K562 (cell line): ENCODE results near the gene FIBP. TPM values are rescaled to one million over a fixed set of nuclear protein-coding genes. Genes with fewer than 3 reads are reported as not detected.

Experiments
- ATAC-seq: fragments of 200-7000 bp; cut with Tn5 transposase; 3 replicates; pipeline ENCODE4 v1.9.1; 2020; ENCODE audit warnings: moderate library complexity
- BruUV-seq: library from RNA; stranded (reverse); fragments of 400-500 nt; replicated peaks from 2 replicates; lab custom pipeline; 2021; lab: Mats Ljungman, UMichigan
- CTCF ChIA-PET: fragments of 300-600 bp; formaldehyde crosslinking; extraction: SDS; loops from one replicate; lab custom pipeline; 2021; ENCODE audit warnings: low intra/inter-chr PET ratio; lab: Yijun Ruan, JAX
- POLR2A ChIA-PET: fragments of 300-600, 350-650 bp; sonication (Branson Sonifier 250); formaldehyde crosslinking; extraction: SDS; loops from one replicate; lab custom pipeline; 2021; ENCODE audit warnings: antibody characterized with exemption, inconsistent platforms; lab: Yijun Ruan, JAX
- DNase-seq, 4 experiments: peaks; one replicate each; pipeline versions ENCODE4 v3.0.0 to v3.0.0-alpha.2; 2011 to 2018; ENCODE audit warnings: low spot score in 3 of 4, mixed read lengths in 3 of 4; ENCODE audit errors: extremely low read depth in 1 of 4
- FAIRE-seq: peaks from 2 replicates; lab custom pipeline; 2011; peaks lifted over from hg19 to GRCh38; lab: Jason Lieb, UNC
- H2AFZ ChIP-seq: 2 replicates; pipeline ENCODE4 v1.6.0; 2011; ENCODE audit warnings: low read depth, low read length, control low read depth, inconsistent platforms
- H3K27ac ChIP-seq: fragments of 200-600 bp; 3 replicates; pipeline ENCODE4 v1.8.0; 2011; ENCODE audit warnings: low read depth, mild to moderate bottlenecking, control low read depth, inconsistent platforms, low read length, moderate library complexity, mixed read lengths; ENCODE audit errors: extremely low read depth
- H3K27me3 ChIP-seq, 2 experiments: fragments of 300-600 bp in 1 of 2; 2 replicates in 1 of 2; 3 replicates in 1 of 2; pipeline versions ENCODE4 v1.6.0 to v1.8.0; 2011; ENCODE audit warnings: inconsistent platforms in 2 of 2, low read length in 2 of 2, mild to moderate bottlenecking in 1 of 2, mixed read lengths in 1 of 2, moderate library complexity in 1 of 2; ENCODE audit not compliant: control insufficient read depth in 2 of 2, insufficient read depth in 2 of 2
- H3K36me3 ChIP-seq: fragments of 300-600 bp; 3 replicates; pipeline ENCODE4 v1.8.0; 2011; ENCODE audit warnings: mild to moderate bottlenecking, low read length, inconsistent platforms; ENCODE audit not compliant: control insufficient read depth, insufficient read depth
- H3K4me1 ChIP-seq, 2 experiments: fragments of 200-600 bp in 1 of 2; replicated peaks in 1 of 2; 2 replicates in 1 of 2; 3 replicates in 1 of 2; pipeline versions ENCODE4 v1.5.1 to v1.8.0; 2011; ENCODE audit warnings: inconsistent platforms in 2 of 2, low read length in 2 of 2, mild to moderate bottlenecking in 1 of 2, mixed read lengths in 1 of 2, moderate library complexity in 1 of 2; ENCODE audit not compliant: control insufficient read depth in 2 of 2, insufficient read depth in 2 of 2
- H3K4me2 ChIP-seq: 2 replicates; pipeline ENCODE4 v1.6.1; 2011; ENCODE audit warnings: low read length, control low read depth, inconsistent platforms, mixed read lengths; ENCODE audit not compliant: insufficient read depth
- H3K4me3 ChIP-seq: fragments of 200-600 bp; sonication (generic), shearing (Covaris generic); 2 replicates; pipeline ENCODE4 v1.5.1; 2016; ENCODE audit warnings: control low read depth, inconsistent platforms
- H3K79me2 ChIP-seq: fragments of 200-600 bp; 3 replicates; pipeline ENCODE4 v1.8.0; 2011; ENCODE audit warnings: low read length, inconsistent platforms; ENCODE audit not compliant: control insufficient read depth, insufficient read depth
- H3K9ac ChIP-seq, 2 experiments: 2 replicates each; pipeline versions ENCODE4 v1.6.0 to v1.6.1; 2011; ENCODE audit warnings: low read depth in 2 of 2, low read length in 2 of 2, control low read depth in 1 of 2, inconsistent platforms in 1 of 2, mild to moderate bottlenecking in 1 of 2, mixed read lengths in 1 of 2; ENCODE audit not compliant: insufficient read depth in 1 of 2
- H3K9me1 ChIP-seq: one replicate; pipeline ENCODE4 v1.6.0; 2011; ENCODE audit warnings: inconsistent platforms, mild to moderate bottlenecking, low read length, moderate library complexity; ENCODE audit not compliant: control insufficient read depth, insufficient read depth
- H3K9me3 ChIP-seq: replicated peaks from 2 replicates; pipeline ENCODE4 v1.5.1; 2011; ENCODE audit warnings: low read depth, low read length, inconsistent platforms; ENCODE audit not compliant: control insufficient read depth, insufficient read depth
- H4K20me1 ChIP-seq: replicated peaks from 2 replicates; pipeline ENCODE4 v1.6.1; 2011; ENCODE audit warnings: low read length, inconsistent platforms, mixed read lengths; ENCODE audit not compliant: control insufficient read depth, insufficient read depth
- CREB3 ChIP-seq: fragments of 450-650 bp; conservative IDR thresholded peaks from 2 replicates; pipeline ENCODE4 v1.6.1; 2016; ENCODE audit warnings: missing genetic modification characterization, low read depth, mild to moderate bottlenecking, missing compliant biosample characterization, moderate library complexity
- CTBP1 ChIP-seq: fragments of 450-650 bp; IDR thresholded peaks from 2 replicates; pipeline ENCODE4 v1.6.1; 2016; ENCODE audit warnings: borderline replicate concordance
- DPF2 ChIP-seq: fragments of 450-650 bp; IDR thresholded peaks from 2 replicates; pipeline ENCODE4 v1.6.1; 2016
- EZH2 ChIP-seq: IDR thresholded peaks from 2 replicates; pipeline ENCODE4 v1.6.1; 2012; ENCODE audit warnings: low read depth, mild to moderate bottlenecking, inconsistent platforms, low read length, borderline replicate concordance
- FIP1L1 ChIP-seq: fragments of 200-400 bp; formaldehyde crosslinking; IDR thresholded peaks from 2 replicates; pipeline ENCODE4 v1.6.1; 2018; ENCODE audit warnings: mild to moderate bottlenecking, low read depth, low read length; ENCODE audit not compliant: poor library complexity, severe bottlenecking
- GATAD2B ChIP-seq: fragments of 450-650 bp; IDR thresholded peaks from 2 replicates; pipeline ENCODE4 v1.6.1; 2017; ENCODE audit warnings: mild to moderate bottlenecking, borderline replicate concordance
- HOXB6 ChIP-seq: fragments of 250-450 bp; sonication (Bioruptor Pico); IDR thresholded peaks from 2 replicates; pipeline ENCODE4 v1.5.1; 2022; ENCODE audit warnings: mild to moderate bottlenecking, borderline replicate concordance
- IRF9 ChIP-seq: fragments of 450-650 bp; IDR thresholded peaks from 2 replicates; pipeline ENCODE4 v1.6.1; 2016; ENCODE audit warnings: missing biosample characterization, missing genetic modification characterization
- NFIC ChIP-seq: fragments of 450-650 bp; IDR thresholded peaks from 2 replicates; pipeline ENCODE4 v1.6.1; 2017; ENCODE audit warnings: mild to moderate bottlenecking, inconsistent platforms
- NFXL1 ChIP-seq: fragments of 450-650 bp; formaldehyde crosslinking; IDR thresholded peaks from 2 replicates; pipeline ENCODE4 v1.4.0; 2021; ENCODE audit warnings: mild to moderate bottlenecking
- POLR2AphosphoS5 ChIP-seq: IDR thresholded peaks from 2 replicates; pipeline ENCODE4 v1.6.1; 2011; ENCODE audit warnings: mild to moderate bottlenecking, low read depth, low read length, moderate library complexity; ENCODE audit not compliant: control insufficient read depth, insufficient read depth
- POLR3A ChIP-seq: IDR thresholded peaks from 2 replicates; pipeline ENCODE4 v1.6.1; 2011; ENCODE audit warnings: borderline replicate concordance, mild to moderate bottlenecking, moderate library complexity; ENCODE audit not compliant: insufficient read length, insufficient read depth; ENCODE audit errors: extremely low read depth
- SAFB2 ChIP-seq: fragments of 200-400 bp; formaldehyde crosslinking; IDR thresholded peaks from 2 replicates; pipeline ENCODE4 v1.6.1; 2018; ENCODE audit warnings: borderline replicate concordance, low read length, low read depth, moderate library complexity; ENCODE audit not compliant: severe bottlenecking
- SMARCC2 ChIP-seq: fragments of 450-650 bp; IDR thresholded peaks from 2 replicates; pipeline ENCODE4 v1.6.1; 2017; ENCODE audit warnings: antibody characterized with exemption, moderate library complexity, mild to moderate bottlenecking, low read depth
- ZBTB17 ChIP-seq: fragments of 450-650 bp; formaldehyde crosslinking; IDR thresholded peaks from 2 replicates; pipeline ENCODE4 v1.4.0; 2020; ENCODE audit warnings: mild to moderate bottlenecking
- ZNF12 ChIP-seq: sonication (generic); formaldehyde crosslinking; IDR thresholded peaks from 2 replicates; pipeline ENCODE4 v1.4.0; 2020; ENCODE audit warnings: mild to moderate bottlenecking, missing genetic modification reagents
- ZNF3 ChIP-seq: fragments of 250-450 bp; sonication (Bioruptor Pico); IDR thresholded peaks from 2 replicates; pipeline ENCODE4 v1.5.0; 2021; ENCODE audit warnings: mild to moderate bottlenecking, moderate library complexity
- ZNF398 ChIP-seq: fragments of 250-450 bp; sonication (Bioruptor Pico); IDR thresholded peaks from 2 replicates; pipeline ENCODE4 v1.8.0; 2021; ENCODE audit warnings: moderate library complexity, mild to moderate bottlenecking, inconsistent platforms
- ZNF41 ChIP-seq: fragments of 250-450 bp; sonication (Bioruptor Pico); conservative IDR thresholded peaks from 2 replicates; pipeline ENCODE4 v1.4.0; 2020; ENCODE audit warnings: mild to moderate bottlenecking
- ZNF436 ChIP-seq: fragments of 250-450, 450-650 bp; sonication (Bioruptor Pico); formaldehyde crosslinking; IDR thresholded peaks from 2 replicates; pipeline ENCODE4 v1.7.0; 2020; ENCODE audit warnings: mild to moderate bottlenecking
- ZNF764 ChIP-seq: fragments of 250-450 bp; sonication (Bioruptor Pico); IDR thresholded peaks from 2 replicates; pipeline ENCODE4 v1.4.0; 2020; ENCODE audit warnings: low read depth, mild to moderate bottlenecking, moderate library complexity
- WGBS: fragments of 100-300 bp; shearing (Covaris generic); methylation state at CpG from one replicate; pipeline ENCODE4 v1.1.6; 2016; ENCODE audit warnings: low coverage, mixed read lengths; ENCODE audit not compliant: insufficient coverage; ENCODE audit errors: missing lambda C conversion rate; 5-methylcytosine and 5-hydroxymethylcytosine counted together
- in situ Hi-C: fragments of 300-500 bp; cut with MboI; formaldehyde crosslinking; loops from 4 replicates; pipeline ENCODE4 v1.15.0; 2018; ENCODE audit warnings: inconsistent platforms, mixed read lengths
- intact Hi-C: fragments of 100-400 bp; cut with micrococcal nuclease; formaldehyde crosslinking; loops from 2 replicates; pipeline ENCODE4 v1.14.2; 2022
- polyA plus RNA-seq, 8 experiments: library from polyadenylated mRNA; depleted of rRNA in 4 of 8; stranded (reverse) in 5 of 8; unstranded in 3 of 8; fragments of >200 nt; fragmentation: Nextera tagmentation in 2 of 8; fragmentation: Illumina TruSeq in 1 of 8; extraction: Ambion mirVana in 2 of 8; extraction: Trizol in 1 of 8; gene quantifications; 2 replicates each; pipeline versions ENCODE4 v1.2.1 to v1.2.3, GENCODE V29; 2011 to 2014; ENCODE audit warnings: inconsistent platforms in 1 of 8, missing spikeins in 1 of 8
- total RNA-seq, 7 experiments: library from RNA; depleted of rRNA in 6 of 7; stranded (reverse); fragments of >200 nt in 6 of 7; fragmentation: Illumina TruSeq in 2 of 7; extraction: Trizol in 2 of 7; gene quantifications; 2 replicates each; pipeline versions ENCODE4 v1.2.1 to v1.2.3, GENCODE V29; 2011 to 2021; ENCODE audit warnings: low replicate concordance in 1 of 7

Gene FIBP
- total and polyA plus RNA-seq, 9 of the 15 experiments (the other 6 are each of a cell fraction or from before 2014, with no cell fraction given) = 41.2 to 79.2 (median 48.6) TPM

- H3K4me2 ChIP-seq = peak overlapping the region; percentile 57
- ATAC-seq = peak; percentile 52
- CTCF ChIA-PET = no interaction called here
- intact Hi-C loops (no loop called here), in situ Hi-C loops (no loop called here)
- H3K4me3 ChIP-seq = no peak overlapping the region
- H3K36me3 ChIP-seq = no peaks in the 10 kb centered on the region
- POLR2A ChIA-PET = interaction anchor here (0.7 to 2.1 kb wide), 9 partner anchors 8 to 47 kb away, joined by 3 to 12 read pairs (median 4); partner anchors contain the start of genes C11orf68 and CCDC85B
- H3K9me3 ChIP-seq = no peaks in the 10 kb centered on the region
- no peaks in the 10 kb centered on the region for H4K20me1 ChIP-seq
- peaks cover 39 to 40% of the 10 kb centered on the region in 2 experiments for H3K4me1 ChIP-seq
- no TSS peak for BruUV-seq
- no peak overlapping the region for H3K9ac ChIP-seq
- no peaks in the 10 kb centered on the region for H3K9me1 ChIP-seq
- peak overlapping the region; percentile 60 for H2AFZ ChIP-seq
- peak; percentile 37 to 73 (median 56) for DNase-seq
- H3K27ac ChIP-seq = peak overlapping the region; percentile 53; the same call in 2 of the 3 replicates
- H3K79me2 ChIP-seq = no peaks in the 10 kb centered on the region
- 0% methylated on average over 5 of the region's 5 CpGs for WGBS
- H3K27me3 ChIP-seq = no peaks in the 10 kb centered on the region
- peak; percentile 6 for FAIRE-seq
- no peak for TF ChIP-seq ZNF41 (CRISPR knock-in tag)
- peak; percentile 94 for TF ChIP-seq ZBTB17
- TF ChIP-seq SMARCC2 = peak; percentile 67; the same call in 1 of the 2 replicates
- TF ChIP-seq NFIC = no peak
- TF ChIP-seq HOXB6 (CRISPR knock-in tag) = no peak
- no peak for TF ChIP-seq ZNF12 (CRISPR knock-in tag)
- TF ChIP-seq SAFB2 = no peak
- no peak for TF ChIP-seq ZNF398 (CRISPR knock-in tag)
- no peak for TF ChIP-seq FIP1L1
- TF ChIP-seq CTBP1 = peak; percentile 30; the same call in 1 of the 2 replicates
- TF ChIP-seq EZH2 = no peak
- 0 out of 2 replicates have a peak, but pooled peaks have one; percentile 48 for TF ChIP-seq POLR2AphosphoS5
- TF ChIP-seq ZNF764 (CRISPR knock-in tag) = peak; percentile 54; the same call in 1 of the 2 replicates
- no peak for TF ChIP-seq GATAD2B
- no peak for TF ChIP-seq IRF9 (tag)
- no peak for TF ChIP-seq POLR3A
- no peak for TF ChIP-seq CREB3 (tag)
- no peak for TF ChIP-seq ZNF3
- TF ChIP-seq NFXL1 (CRISPR knock-in tag) = no peak
- peak; percentile 91 for TF ChIP-seq DPF2
- TF ChIP-seq ZNF436 (CRISPR knock-in tag) = no peak
Observed at GRCh38 chr11:65906602-65907001, 18.3 kb upstream of the FIBP start.
